GM21526 (cell line): Measurements from ENCODE around the gene ALDH5A1.
"Not testable (repeated sequence)": the region's sequence is repeated elsewhere in the genome, so short reads cannot be mapped to it uniquely, and the experiment has no call there.

Experiments
- ATAC-seq: cut with Tn5 transposase; IDR thresholded peaks from one replicate; pipeline ENCODE4 v1.9.1; 2021; ENCODE audit warnings: moderate library complexity; ENCODE audit not compliant: unreplicated experiment, low FRiP score

Gene ALDH5A1

DNA sequence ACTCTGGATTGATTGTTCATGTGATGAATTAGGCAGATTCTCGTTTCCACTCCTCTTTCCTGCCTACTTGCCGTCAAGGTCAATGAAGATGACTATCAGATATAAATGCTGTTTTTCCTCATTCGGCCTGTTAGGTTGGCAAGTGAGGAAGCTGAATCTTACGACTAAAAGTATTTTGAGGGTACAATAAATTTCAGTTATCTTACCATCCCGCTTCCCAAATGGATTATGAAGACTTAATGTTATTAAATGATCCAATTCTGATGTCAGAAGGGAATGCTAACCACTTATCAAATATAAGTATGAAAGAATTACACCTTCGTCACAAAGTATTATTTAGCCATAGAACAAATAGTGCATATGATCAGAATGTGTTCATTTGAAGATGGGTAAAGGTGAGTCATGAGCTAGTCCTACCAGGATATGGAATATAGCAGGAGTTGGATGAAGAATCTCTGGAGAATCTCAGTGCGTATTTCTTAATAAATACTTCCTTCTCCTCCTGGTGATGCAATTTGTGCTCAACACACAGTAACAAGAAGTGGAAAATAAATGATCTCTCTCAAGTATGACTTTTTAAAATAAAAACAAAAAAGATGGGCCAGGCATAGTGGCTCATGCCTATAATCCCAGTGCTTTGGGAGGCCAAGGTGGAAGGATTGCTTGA is 10.0 kb upstream of the ALDH5A1 start:
- no peak for ATAC-seq

DNA sequence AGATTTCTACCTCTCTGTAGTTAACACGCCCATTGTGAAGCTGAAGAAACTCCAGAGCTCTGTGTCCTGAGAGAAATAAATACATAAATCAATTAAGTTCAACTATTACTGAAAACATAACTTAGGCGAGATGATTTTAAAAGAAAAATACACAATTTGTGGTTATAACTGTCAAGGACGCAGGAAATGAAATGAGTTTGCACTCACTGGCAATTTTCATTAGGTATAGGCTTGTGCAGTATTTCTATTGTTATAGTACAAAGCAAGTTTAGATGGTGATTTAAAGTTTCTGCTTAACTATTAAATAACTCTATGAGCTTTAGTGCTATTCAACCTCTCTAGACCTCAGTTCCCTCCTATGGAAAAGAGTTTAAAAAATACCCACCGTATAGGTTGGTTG is 8.7 kb upstream of the ALDH5A1 start:
- ATAC-seq = no peak

DNA sequence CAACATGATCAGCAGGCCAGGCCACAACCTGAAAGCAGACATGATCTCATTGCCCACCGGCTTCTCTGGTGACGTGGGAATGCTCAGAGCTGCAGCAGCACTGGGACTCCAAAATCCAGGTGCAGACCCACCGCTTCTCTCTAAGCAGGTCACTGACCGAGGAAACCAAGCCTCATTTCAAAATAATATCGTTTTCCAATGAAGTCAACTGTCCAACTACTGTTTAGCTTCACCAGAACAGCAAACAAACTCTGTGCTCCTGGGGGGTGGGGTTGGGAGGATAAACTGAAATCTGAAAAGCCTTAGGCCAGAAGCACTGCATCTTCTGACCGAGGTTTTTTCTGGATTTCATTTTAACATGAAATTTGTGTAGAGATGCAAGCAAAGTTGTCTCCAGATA is 5.3 kb upstream of the ALDH5A1 start, which contains the start of gene GPLD1:
Gene GPLD1, minus strand, starts transcription at position 109 of the 400 bp plus-strand sequence. Its CDS starts 67 bp downstream, at position 42.
- ATAC-seq = no peak

DNA sequence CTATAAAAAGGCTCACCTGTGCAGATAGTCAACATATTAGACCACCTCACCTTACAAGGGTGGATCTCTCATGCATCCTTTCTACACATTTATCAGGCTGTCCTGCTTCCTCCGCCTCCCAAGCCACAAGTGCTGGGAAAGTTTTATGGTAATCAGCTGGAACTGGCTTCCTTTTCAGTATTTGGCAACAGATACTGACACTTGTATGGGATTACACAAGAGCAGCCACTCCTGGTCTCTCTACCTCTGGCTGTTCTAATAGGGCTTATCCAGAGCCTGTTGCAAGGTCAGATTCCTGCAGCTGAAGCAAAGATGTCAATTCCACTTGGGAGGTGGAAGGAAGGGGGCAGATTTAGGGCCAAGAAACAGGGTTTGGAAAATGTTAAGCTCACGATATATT is 4.9 kb upstream of the ALDH5A1 start:
- ATAC-seq = no peak

DNA sequence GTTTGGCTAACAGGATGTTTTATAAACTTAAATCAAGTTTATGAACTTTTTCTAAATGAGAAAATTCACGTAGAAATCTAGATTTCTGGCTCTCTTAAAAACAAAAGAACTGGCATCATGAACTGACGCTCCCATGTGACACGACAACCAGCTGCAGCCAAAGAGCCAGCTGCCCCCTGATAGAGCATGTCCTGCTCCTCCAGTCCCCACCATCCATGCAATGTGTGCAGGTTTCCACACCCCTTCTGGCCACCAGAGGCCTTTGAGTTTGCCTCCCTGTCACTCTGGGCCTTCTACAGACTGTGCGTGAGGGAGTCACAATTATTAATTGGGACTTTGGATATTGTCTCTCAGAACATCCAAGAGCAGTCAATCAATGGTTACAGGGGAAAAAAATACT is 3.8 kb upstream of the ALDH5A1 start:
- no peak for ATAC-seq

DNA sequence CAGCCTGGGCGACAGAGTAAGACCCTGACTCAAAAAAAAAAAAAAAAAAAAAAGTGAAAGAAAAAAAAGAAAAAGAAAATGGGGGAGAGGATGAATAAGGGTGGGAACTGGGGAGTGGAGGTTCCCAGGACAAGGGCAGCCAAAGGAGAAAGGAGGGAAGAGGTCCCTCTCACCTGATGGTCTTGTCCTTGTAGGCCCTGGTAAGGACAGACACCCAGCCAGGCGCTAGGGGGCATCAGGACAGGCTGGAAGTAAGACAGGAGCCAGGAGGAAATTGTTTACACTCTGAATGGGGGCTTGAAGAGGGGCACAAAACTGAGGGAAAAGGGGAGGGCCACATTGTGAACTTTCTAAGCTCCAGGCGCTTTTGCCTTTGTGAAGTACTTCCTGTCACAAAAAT is 2.3 kb upstream of the ALDH5A1 start:
- ATAC-seq = no peak

DNA sequence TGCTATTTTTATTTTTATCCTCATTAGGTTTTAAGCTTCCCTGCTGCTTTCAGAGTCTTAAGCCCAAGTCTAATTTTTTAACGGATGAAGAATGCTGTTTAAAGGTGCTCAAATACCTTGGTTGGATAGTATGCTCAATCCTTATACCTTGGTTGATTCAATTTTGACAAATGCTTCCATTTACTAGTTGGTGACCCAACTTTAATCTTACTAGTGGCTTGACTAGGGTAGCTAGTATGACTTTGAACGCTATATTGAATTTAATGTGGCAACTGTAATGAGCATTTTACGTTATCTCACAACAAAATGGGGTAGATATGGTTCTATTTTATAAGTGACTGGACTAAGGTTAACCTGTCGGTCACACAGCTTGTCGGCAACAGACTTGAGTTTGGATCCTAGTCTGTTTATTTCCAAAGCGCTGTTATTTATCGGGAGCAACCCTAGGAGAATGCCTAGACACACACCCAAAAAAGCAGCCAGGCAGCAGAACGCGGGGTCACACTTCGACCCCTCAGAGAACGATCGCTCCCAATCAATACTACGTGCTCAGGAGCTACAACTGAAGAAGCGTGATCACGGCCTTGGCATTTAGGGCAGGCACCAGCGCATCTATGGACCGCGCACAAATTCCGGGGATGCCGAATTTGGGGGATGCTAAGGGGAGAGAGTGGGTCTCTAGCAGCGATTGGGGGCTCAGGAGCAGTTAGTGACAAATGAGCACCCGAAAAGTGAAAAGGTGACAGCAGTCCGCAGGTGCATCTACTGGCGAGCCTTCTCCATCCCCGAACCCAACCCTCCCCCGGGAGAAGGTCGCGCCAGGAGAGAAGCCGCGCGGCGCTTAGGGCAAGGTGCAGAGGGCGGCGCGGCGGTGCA is 586 bp upstream of the ALDH5A1 start:
- ATAC-seq = no peak

DNA sequence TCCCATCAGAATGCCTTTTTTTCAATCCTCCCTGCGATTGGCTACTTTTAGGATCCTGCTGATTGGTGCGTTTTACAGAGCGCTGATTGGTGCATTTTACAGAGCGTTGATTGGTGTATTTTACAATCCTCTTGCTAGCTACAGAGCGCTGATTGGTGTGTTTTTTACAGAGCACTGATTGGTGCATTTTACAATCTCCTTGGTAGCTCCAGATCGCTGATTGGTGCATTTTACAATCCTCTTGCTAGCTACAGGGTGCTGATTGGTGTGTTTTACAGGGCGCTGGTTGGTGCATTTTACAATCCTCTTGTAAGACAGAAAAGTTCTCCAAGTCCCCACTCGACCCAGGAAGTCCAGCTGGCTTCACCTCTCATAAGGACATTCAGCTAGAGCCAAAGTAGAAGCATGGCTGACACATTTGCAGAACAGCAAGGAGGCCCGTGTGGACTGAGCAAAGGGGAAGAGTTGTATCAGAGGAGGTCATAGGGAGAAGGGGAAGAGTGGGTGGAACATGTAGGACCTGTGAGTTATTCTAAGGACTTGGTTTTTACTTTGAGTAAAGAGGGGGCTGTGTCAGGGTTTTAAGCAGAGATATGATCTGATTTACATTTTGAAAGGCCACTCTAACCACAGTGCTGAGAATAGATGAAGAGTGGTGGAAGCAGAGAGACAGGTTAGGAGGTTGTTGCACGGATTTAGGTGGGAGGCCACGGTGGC is 2.6 kb downstream of the ALDH5A1 start:
- ATAC-seq = no peak

DNA sequence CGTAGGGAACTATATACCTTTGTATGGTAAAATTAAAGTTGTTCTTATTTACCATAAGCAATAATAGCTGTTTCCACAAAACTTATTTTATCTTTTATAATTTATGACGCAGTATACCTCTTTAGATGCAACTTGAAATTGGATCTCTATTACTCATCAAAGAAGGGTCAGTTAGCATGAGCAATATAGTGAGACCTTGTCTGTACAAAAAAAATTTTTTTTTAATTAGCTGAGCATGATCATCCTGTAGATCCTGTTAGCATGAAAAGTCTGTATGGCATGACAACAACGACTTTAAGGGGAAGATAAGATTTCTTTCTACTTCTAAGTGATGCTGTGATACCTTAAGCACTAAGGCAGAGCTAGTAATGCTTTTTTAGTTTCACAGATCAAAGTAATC is 5.9 kb downstream of the ALDH5A1 start:
- ATAC-seq = no peak

DNA sequence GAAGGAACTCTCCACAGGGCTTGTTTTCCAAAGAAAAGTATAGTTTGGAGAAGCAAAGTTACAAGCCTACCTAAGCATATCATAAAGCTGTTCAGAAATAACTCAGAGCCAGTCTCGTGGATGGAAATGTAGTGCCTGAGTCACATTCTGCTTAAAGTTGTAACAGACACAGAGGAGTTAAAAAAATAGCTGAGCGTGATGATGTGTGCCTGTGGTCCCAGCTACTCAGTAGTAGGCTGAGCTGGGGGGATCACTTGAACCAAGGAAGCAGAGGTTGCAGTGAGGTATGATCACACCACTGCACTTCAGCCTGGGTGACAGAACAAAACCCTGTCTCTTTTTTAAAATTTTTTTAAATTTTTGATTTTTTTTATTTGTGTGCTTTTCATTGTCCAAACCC is 6.6 kb downstream of the ALDH5A1 start:
- ATAC-seq = no peak

DNA sequence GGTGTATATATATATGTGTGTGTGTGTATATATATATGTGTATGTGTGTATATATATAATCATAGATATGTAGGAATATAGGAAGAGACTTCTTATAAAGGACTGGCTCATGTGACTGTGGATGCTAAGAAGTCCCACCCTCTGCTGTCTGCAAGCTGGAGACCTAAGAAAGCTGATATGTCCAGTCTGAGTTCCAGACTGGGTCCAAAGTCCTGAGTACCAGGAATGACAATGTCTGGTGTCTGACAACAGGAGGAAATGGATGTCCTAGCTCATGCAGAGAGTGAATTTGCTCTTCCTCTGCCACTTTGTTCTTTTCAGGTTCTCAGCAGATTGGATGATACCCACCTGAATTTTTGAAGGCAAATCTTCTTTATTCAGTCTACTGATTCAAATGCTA is 7.1 kb downstream of the ALDH5A1 start:
- ATAC-seq = no peak

DNA sequence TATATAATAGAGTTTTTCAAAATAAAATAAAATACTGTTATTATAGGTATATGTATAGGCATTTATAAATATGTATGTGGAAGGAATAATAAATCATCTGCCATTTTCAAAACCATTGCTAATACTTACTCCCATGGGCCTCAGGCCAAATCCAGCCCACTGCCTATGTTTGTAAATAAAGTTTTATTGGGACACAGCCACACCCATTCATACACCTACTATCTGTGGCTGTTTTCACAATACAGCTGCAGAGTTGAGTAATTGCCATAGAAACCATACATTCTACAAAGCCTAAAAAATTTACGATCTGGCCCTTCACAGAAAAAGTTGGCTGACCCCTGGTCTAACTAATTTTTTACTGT is 9.5 kb downstream of the ALDH5A1 start:
- no peak for ATAC-seq

DNA sequence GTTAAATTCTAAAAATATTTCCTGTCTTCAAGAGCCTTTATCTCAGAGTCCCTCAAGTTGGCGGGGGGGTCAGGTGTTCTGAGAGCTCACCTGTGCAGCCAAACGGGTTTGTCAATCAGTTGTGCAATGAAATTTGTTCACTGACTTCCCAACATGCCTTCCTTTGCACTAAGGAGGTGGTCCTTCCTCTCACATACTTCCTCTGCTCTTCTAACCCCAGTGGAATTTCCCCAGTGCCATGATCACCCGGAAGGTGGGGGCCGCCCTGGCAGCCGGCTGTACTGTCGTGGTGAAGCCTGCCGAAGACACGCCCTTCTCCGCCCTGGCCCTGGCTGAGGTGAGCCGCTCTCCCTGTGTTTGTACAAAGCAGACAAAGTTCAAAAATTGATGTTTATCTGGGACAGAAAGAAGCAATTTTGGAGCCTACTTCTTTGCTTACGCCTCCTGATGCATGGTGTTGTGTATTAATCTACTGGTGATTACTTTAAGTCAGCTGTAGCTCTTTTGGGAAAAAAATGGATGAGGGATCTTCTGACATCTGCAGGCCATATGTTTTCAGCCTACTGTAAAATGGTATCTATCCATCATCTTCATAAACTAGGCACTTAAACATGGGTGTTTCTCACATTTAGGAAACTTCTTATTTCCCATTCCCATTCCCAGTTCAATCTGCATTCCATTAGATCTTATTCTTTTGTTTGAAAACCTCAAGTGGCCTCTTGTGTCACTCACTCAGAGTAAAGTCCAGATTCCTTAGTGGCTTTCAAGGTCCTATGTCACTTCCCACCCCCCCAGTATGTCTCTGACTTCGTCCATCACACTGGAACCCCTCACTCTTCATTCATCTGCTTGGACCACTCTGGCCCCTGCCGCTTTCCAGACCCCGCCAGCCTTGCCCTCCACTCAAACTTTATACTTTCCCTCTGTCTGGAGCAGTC is 10.1 kb downstream of the ALDH5A1 start:
- ATAC-seq = no peak

DNA sequence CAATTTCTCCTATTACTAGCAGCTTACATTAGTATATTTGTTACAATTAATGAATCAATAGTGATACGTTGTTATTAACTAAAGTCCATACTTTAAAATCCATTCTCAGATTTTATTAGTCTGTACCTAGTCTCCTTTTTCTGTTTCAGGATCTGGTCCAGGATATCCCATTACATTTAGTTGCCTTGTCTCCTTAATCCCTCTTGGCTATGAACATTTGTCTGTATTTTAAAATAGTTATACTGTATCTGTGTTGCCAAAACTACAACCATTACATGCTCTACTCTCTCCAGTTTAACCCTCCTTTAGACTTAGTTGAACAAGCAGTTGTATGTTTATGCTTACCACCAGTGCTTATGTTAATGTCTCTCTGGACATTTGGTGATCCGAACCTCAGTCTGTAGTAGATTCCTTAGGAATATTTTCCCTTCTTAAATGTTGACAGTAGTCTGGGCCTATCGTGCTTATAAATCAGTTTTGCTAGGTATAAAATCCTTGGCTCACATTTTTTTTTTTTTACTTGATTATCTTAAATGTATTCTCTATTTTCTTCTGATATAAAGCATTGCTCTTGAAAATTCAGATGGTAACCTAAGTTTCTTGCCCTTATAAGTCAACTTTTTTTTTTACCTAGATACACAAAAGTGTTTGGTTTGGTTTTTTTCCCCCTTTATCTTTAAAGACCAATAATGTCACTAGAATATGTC is 12.2 kb downstream of the ALDH5A1 start:
- ATAC-seq = no peak

DNA sequence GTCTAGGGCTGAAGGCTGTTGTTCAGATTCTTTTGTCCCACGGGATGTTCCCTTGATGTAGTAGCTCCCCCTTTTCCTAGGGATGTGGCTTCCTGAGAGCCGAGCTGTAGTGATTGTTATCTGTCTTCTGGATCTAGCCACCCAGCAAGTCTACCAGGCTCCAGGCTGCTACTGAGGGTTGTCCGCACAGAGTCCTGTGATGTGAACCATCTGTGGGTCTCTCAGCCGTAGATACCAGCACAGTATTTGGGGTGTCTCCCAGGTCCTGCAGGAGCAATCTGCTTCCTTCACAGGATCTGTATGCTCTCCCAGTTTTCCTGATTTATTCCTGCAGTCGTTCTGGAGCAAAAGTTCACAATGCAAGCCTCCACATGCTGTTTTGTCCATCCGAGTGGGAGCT is 17.2 kb downstream of the ALDH5A1 start:
- not testable (repeated sequence) for ATAC-seq

DNA sequence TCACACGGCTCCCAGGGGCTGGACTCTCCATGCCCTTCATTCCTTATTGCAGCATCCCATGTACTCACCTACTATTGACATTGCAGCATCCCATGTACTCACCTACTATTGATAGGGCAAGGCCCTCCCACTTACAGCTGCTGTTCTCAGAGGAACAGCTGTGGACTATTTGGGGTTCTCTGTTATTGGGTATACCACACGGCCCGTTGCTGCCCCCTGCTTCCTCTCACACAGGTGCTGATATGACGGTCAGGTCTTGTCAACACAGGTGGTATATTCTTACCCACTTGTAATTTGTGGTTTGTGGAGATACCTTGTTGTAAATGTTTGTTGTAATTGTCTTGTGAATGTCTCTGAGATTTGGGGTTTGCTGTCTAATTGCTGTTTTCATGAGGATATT is 18.8 kb downstream of the ALDH5A1 start:
- ATAC-seq = peak; percentile 72

DNA sequence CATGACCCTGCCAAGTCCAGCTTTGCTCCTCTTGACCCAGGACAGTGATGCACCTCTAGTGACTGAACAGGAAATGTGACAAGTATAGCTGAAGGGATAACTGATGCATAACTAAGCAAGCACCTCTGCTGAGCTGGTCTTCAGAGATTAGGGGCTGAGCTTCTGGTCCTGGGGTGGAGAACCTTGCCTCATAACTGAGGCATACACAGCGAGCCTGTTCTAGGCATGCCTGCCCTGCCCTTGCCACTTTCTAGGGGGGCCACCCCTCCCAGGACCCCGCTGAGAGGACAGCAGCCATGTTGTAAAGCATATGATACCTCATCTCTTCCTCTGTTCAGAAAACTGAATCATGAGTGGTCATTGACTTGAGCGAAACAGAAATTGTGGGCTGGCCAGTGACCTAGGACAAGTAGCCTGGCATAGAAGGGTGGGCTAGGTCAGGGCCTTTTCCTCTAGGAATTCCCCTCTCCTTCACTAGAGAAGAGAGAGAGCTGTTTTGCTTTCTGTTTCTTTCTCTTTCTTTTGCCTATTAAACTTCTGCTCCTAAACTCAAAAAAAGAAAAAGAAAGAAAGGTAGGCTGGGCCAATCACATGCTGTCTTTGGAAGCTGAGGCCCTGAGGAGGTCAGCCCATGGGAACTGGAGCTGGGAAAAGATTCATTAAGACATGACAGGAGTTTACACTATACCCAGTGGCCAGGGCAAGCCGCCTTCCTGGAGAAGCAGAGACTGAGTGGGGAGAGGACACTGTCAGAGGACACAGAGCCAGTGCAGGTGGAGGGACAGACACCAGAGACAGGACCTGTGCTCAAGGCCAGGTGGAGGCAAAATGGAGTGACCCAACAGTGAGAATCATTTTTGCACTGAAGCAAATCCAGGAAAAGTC is 23.1 kb downstream of the ALDH5A1 start:
- ATAC-seq = peak; percentile 76

DNA sequence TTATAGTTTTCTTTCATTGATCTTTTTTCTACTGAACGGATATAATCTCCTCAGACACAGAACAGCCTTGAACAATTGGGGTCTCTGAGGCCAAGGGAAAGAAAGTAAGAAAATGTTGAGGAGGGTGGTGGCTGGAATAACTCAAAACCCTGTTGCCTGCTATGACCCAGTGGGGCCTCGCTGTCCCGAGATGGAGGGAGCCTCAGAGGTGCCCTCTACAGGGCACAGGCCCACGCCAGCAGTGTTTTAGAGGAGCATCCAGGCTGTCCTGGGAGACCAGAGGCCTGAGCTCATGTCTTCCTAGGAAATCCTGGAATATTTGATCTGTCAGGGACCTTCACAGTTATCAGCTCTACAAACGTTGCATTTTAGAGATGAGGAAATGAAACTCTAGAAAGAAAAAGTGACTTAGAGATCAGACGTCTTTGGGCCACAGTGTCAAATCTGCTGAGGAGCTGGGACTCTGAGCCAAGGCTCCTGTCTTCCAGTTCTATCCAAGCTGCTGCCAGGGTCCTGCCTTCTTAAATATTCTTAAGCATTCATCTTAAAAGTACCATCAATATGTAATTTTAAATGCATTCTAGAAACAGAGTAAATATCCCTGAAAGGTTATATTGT is 26.3 kb downstream of the ALDH5A1 start:
- peak; percentile 51 for ATAC-seq
